ENCODE results near the gene C10orf53. TPM values are rescaled to one million over a fixed set of nuclear protein-coding genes. Genes with fewer than 3 reads are reported as not detected.

The C10orf53 gene
- total RNA-seq, 1 experiment from 2014 or later, result not detected

DNA sequence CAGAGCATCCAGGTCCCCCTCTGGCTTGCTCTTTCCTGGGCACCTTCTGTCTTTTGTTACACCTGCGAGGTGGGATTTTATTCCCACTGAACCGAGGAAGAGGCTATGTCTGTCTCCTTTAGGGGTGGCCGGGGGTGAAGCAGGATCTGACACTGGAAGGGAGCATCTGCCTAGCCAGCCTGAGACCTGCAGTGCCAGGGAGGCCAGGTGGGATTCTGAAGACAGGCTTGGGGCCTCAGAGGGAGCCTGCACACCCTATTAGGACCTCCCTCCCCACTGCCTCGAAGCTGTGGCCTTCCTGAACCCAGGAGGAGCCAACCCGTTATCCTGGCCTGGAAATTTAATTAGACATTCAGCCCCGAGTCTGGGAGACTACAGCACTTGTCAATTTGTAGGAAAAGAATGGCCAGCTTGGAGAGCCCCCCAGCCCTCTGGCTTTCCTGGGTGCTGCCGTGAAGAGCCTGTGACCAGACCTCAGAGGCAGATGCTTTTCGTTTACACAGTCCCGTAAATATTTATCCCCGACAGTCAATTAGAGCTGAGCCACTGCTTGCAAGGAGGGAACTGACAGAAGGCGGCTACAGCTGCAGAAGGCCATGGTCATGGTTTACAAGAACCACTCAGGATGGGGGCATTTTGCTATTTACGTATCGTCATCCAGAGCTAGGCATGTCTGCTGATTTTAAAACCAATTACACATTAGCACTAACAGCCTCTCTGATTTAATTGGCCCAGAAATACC, 46.0 kb upstream of the C10orf53 start:
- no peaks in the 10 kb centered on the region for H3K9me3 ChIP-seq (ENCODE audit: control insufficient read depth, low read depth, low read length)
- no peak overlapping the region for H4K8ac ChIP-seq (replicated peaks; ENCODE audit: insufficient read length, low read depth, low read length)
- Mint-ChIP-seq H3K4me1 (peaks cover 0 to 3% of the 10 kb centered on the region in 2 experiments; a peak in 1 of 4 replicates), H3K27me3 (ENCODE audit: low read depth) (peaks cover 34% of the 10 kb centered on the region), H3K36me3 (ENCODE audit: insufficient read depth in 1 of 3, low read depth in 3 of 3) (no peaks in the 10 kb centered on the region), H3K27ac (no peak overlapping the region), H3K4me3 (no peak overlapping the region), H3K9me3 (no peaks in the 10 kb centered on the region)
- H3K27ac ChIP-seq (ENCODE audit: insufficient read length, low read depth, low read length), result no peak overlapping the region
- H3K79me1 ChIP-seq (ENCODE audit: insufficient read depth, low read depth, low read length, poor library complexity, severe bottlenecking), result no peaks in the 10 kb centered on the region
- H2BK15ac ChIP-seq (ENCODE audit: low read depth, low read length), result no peak overlapping the region
- H2BK120ac ChIP-seq (ENCODE audit: low read depth, low read length, poor library complexity, severe bottlenecking), result no peak overlapping the region
- no peak overlapping the region for H3K9ac ChIP-seq (ENCODE audit: extremely low read depth, insufficient read length, low read length)
- no peak overlapping the region for H4K91ac ChIP-seq (ENCODE audit: insufficient read length, low read depth, low read length)
- H3K4me1 ChIP-seq (ENCODE audit: insufficient read depth, low read length), result no peaks in the 10 kb centered on the region
- no peak overlapping the region for H3K18ac ChIP-seq (ENCODE audit: insufficient read length, low read depth, low read length)
- H3K23ac ChIP-seq (ENCODE audit: insufficient read length, low read depth, low read length), result no peak overlapping the region
- no peaks in the 10 kb centered on the region for H3K79me2 ChIP-seq (ENCODE audit: insufficient read depth, low read length)
- no peak overlapping the region for H2AK5ac ChIP-seq (ENCODE audit: insufficient read length, low read length)
- no peaks in the 10 kb centered on the region for H4K20me1 ChIP-seq (ENCODE audit: control insufficient read depth, insufficient read depth, insufficient read length)
- H2AFZ ChIP-seq (ENCODE audit: low read length), result no peak overlapping the region
- H3K4me2 ChIP-seq (ENCODE audit: insufficient read depth, insufficient read length, low read length), result no peak overlapping the region
- H2BK5ac ChIP-seq (ENCODE audit: insufficient read length, low read length), result no peak overlapping the region
- no peak overlapping the region; the same call in 1 of the 2 replicates for H3K14ac ChIP-seq (ENCODE audit: insufficient read depth, low read length)
- H4K5ac ChIP-seq (ENCODE audit: insufficient read length, low read depth, low read length), result no peak overlapping the region
- no peaks in the 10 kb centered on the region for H3K27me3 ChIP-seq (ENCODE audit: insufficient read depth, low read length)
- WGBS (ENCODE audit: extremely low coverage, insufficient read length, low lambda C conversion rate), result no CpG with 5 or more reads among the region's 13 CpGs
- no peak overlapping the region for H2BK12ac ChIP-seq (ENCODE audit: insufficient read length, low read depth, low read length)
- H3K4ac ChIP-seq (ENCODE audit: low read depth, low read length), result no peak overlapping the region
- DNase-seq, result no peak
- TF ChIP-seq, protein P1, sequence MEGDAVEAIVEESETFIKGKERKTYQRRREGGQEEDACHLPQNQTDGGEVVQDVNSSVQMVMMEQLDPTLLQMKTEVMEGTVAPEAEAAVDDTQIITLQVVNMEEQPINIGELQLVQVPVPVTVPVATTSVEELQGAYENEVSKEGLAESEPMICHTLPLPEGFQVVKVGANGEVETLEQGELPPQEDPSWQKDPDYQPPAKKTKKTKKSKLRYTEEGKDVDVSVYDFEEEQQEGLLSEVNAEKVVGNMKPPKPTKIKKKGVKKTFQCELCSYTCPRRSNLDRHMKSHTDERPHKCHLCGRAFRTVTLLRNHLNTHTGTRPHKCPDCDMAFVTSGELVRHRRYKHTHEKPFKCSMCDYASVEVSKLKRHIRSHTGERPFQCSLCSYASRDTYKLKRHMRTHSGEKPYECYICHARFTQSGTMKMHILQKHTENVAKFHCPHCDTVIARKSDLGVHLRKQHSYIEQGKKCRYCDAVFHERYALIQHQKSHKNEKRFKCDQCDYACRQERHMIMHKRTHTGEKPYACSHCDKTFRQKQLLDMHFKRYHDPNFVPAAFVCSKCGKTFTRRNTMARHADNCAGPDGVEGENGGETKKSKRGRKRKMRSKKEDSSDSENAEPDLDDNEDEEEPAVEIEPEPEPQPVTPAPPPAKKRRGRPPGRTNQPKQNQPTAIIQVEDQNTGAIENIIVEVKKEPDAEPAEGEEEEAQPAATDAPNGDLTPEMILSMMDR (conservative IDR thresholded peaks at IDR 0.05), result no peak
- no peak overlapping the region for H2BK20ac ChIP-seq (ENCODE audit: low read depth, low read length, poor library complexity, severe bottlenecking)
- no peaks in the 10 kb centered on the region for H3K23me2 ChIP-seq (ENCODE audit: insufficient read length, low read depth, low read length, poor library complexity, severe bottlenecking)
- H3T11ph ChIP-seq (ENCODE audit: low read length), result no peak overlapping the region
- H3K56ac ChIP-seq (ENCODE audit: insufficient read length, low read depth, low read length), result no peak overlapping the region
